ENCODE measurements around the gene TTC32.
"Not testable (repeated sequence)": the region's sequence is repeated elsewhere in the genome, so short reads cannot be mapped to it uniquely, and the experiment has no call there.

The TTC32 gene

GRCh38 chr2:19898592-19899329 is 3.0 kb downstream of the TTC32 start:
- DNase-seq: no peak

- no peak for DNase-seq
Measured at GRCh38 chr2:19897623-19898245, 4.0 kb downstream of the TTC32 start.

- no peak for DNase-seq
Measured at GRCh38 chr2:19895535-19895934, 6.2 kb downstream of the TTC32 start.

GRCh38 chr2:19894134-19894792 is 7.5 kb downstream of the TTC32 start:
- no peak for DNase-seq

GRCh38 chr2:19893520-19894133 is 8.2 kb downstream of the TTC32 start:
- no peak for DNase-seq

GRCh38 chr2:19891971-19892370 is 9.8 kb downstream of the TTC32 start:
- DNase-seq: not testable (repeated sequence)

- DNase-seq: no peak
Measured at GRCh38 chr2:19890104-19890503, 11.7 kb downstream of the TTC32 start.

- DNase-seq: no peak
Measured at GRCh38 chr2:19888831-19889230, 13.0 kb downstream of the TTC32 start.

- DNase-seq: no peak
Measured at GRCh38 chr2:19887510-19887909, 14.3 kb downstream of the TTC32 start.

- DNase-seq: no peak
Measured at GRCh38 chr2:19886261-19886660, 15.5 kb downstream of the TTC32 start.

GRCh38 chr2:19885791-19886190 is 16.0 kb downstream of the TTC32 start:
- no peak for DNase-seq

- DNase-seq: no peak
Measured at GRCh38 chr2:19883971-19884720, 17.6 kb downstream of the TTC32 start.

- no peak for DNase-seq
Measured at GRCh38 chr2:19883486-19883885, 18.3 kb downstream of the TTC32 start.

- no peak for DNase-seq
Measured at GRCh38 chr2:19882286-19882685, 19.5 kb downstream of the TTC32 start.

GRCh38 chr2:19881908-19882265 is 19.9 kb downstream of the TTC32 start:
- DNase-seq: no peak

GRCh38 chr2:19881221-19881907 is 20.4 kb downstream of the TTC32 start:
- DNase-seq: no peak

- DNase-seq: not testable (repeated sequence)
Measured at GRCh38 chr2:19880191-19880590, 21.6 kb downstream of the TTC32 start.

GRCh38 chr2:19879120-19879519 is 22.7 kb downstream of the TTC32 start:
- DNase-seq: no peak

- DNase-seq: no peak
Measured at GRCh38 chr2:19878268-19879046, 23.3 kb downstream of the TTC32 start.

- DNase-seq: no peak
Measured at GRCh38 chr2:19876751-19877150, 25.0 kb downstream of the TTC32 start.

- no peak for DNase-seq
Measured at GRCh38 chr2:19875280-19875679, 26.5 kb downstream of the TTC32 start.

- no peak for DNase-seq
Measured at GRCh38 chr2:19874726-19875125, 27.1 kb downstream of the TTC32 start.

Data from NCI-H526 treated with DMSO at 0.1 percent for 48 hours (cell line).